IgD-negative memory B cell (primary cell): Measurements from ENCODE around the gene FBXW12. TPM values are rescaled to one million over a fixed set of nuclear protein-coding genes. Genes with fewer than 3 reads are reported as not detected.
A peak's percentile ranks its signal among the peaks of the same experiment; 100 is the strongest.

Experiments
- H3K27ac Mint-ChIP-seq, 3 donors: one replicate each; pipeline ENCODE4 v1.8.0; 2020 to 2022; ENCODE audit warnings: mild to moderate bottlenecking in 3 of 3, mixed read lengths in 3 of 3, moderate library complexity in 1 of 3
- H3K27me3 Mint-ChIP-seq: one replicate; pipeline ENCODE4 v1.8.0; 2021; ENCODE audit warnings: mixed read lengths
- H3K36me3 Mint-ChIP-seq: one replicate; pipeline ENCODE4 v1.8.0; 2020; ENCODE audit warnings: mild to moderate bottlenecking, mixed read lengths
- H3K4me1 Mint-ChIP-seq, 3 donors: one replicate each; pipeline ENCODE4 v1.8.0; 2020 to 2022; ENCODE audit warnings: mixed read lengths in 3 of 3, mild to moderate bottlenecking in 1 of 3
- H3K4me3 Mint-ChIP-seq, 4 donors: one replicate each; pipeline ENCODE4 v1.8.0; 2020 to 2022; ENCODE audit warnings: mild to moderate bottlenecking in 4 of 4, mixed read lengths in 4 of 4, moderate library complexity in 3 of 4
- H3K9me3 Mint-ChIP-seq, 3 donors: one replicate each; pipeline ENCODE4 v1.8.0; 2020 to 2021; ENCODE audit warnings: mixed read lengths in 3 of 3, mild to moderate bottlenecking in 1 of 3
- polyA plus RNA-seq: library from polyadenylated mRNA; unstranded; fragments of 300-500 nt; fragmentation: Illumina TruSeq; gene quantifications from one replicate; pipeline ENCODE4 v1.2.3, GENCODE V29; 2021

Gene FBXW12
- polyA plus RNA-seq, 1 donor from 2014 or later = not detected

- Mint-ChIP-seq H3K4me3 (peak within 1 kb of the TSS; percentile 49 to 91 (median 85)), H3K27me3 (peaks cover 12% of the 10 kb centered on the region), H3K27ac (peak within 1 kb of the TSS in 1 of 3 donors; percentile 74), H3K9me3 (no peaks in the 10 kb centered on the region), H3K36me3 (peaks cover 2% of the 10 kb centered on the region), H3K4me1 (peaks cover 2 to 3% (median 3%) of the 10 kb centered on the region in 3 donors)
Observed at GRCh38 chr3:48429960-48430707, 58.1 kb downstream of the FBXW12 start, which contains the start of gene PLXNB1. Gene PLXNB1, minus strand, starts transcription at chr3:48430086. Its CDS starts 5,475 bp downstream, at chr3:48424611.

- peak overlapping the region in 1 of 3 donors; percentile 62 for H3K27ac Mint-ChIP-seq
- H3K36me3 Mint-ChIP-seq = peaks cover 2% of the 10 kb centered on the region
- H3K9me3 Mint-ChIP-seq = no peaks in the 10 kb centered on the region
Observed at GRCh38 chr3:48430708-48431101, 58.7 kb downstream of the FBXW12 start.

GRCh38 chr3:48431224-48432029, 59.4 kb downstream of the FBXW12 start:
- Mint-ChIP-seq H3K4me3 (peak overlapping the region in 3 of 4 donors; percentile 49 to 79 (median 78)), H3K4me1 (peaks cover 0 to 3% (median 3%) of the 10 kb centered on the region in 3 donors), H3K27me3 (peaks cover 12% of the 10 kb centered on the region), H3K27ac (no peak overlapping the region), H3K36me3 (peaks cover 2% of the 10 kb centered on the region), H3K9me3 (no peaks in the 10 kb centered on the region)

More at GRCh38 chr3:48430708-48431101, 58.7 kb downstream of the FBXW12 start:
- H3K4me3 Mint-ChIP-seq = peak overlapping the region; percentile 49 to 91 (median 78)
- H3K27me3 Mint-ChIP-seq = peaks cover 12% of the 10 kb centered on the region
- peaks cover 2 to 3% (median 3%) of the 10 kb centered on the region in 3 donors for H3K4me1 Mint-ChIP-seq

- Mint-ChIP-seq H3K27ac (no peak overlapping the region), H3K9me3 (no peaks in the 10 kb centered on the region), H3K4me3 (peak overlapping the region in 1 of 4 donors; percentile 50), H3K4me1 (peaks cover 2 to 4% (median 2%) of the 10 kb centered on the region in 3 donors), H3K27me3 (peaks cover 12% of the 10 kb centered on the region), H3K36me3 (peaks cover 2% of the 10 kb centered on the region)
Observed at GRCh38 chr3:48432411-48433371, 60.7 kb downstream of the FBXW12 start.

- Mint-ChIP-seq H3K27ac (peak overlapping the region in 1 of 3 donors; percentile 43), H3K4me3 (peak overlapping the region in 1 of 4 donors; percentile 50), H3K36me3 (peaks cover 2% of the 10 kb centered on the region)
Observed at GRCh38 chr3:48433472-48434118, 61.6 kb downstream of the FBXW12 start.

GRCh38 chr3:48434591-48435222, 62.7 kb downstream of the FBXW12 start:
- Mint-ChIP-seq H3K36me3 (peaks cover 2% of the 10 kb centered on the region), H3K9me3 (no peaks in the 10 kb centered on the region), H3K4me3 (no peak overlapping the region), H3K27ac (no peak overlapping the region), H3K27me3 (peaks cover 8% of the 10 kb centered on the region), H3K4me1 (peaks cover 4 to 13% (median 10%) of the 10 kb centered on the region in 3 donors)

More at GRCh38 chr3:48433472-48434118, 61.6 kb downstream of the FBXW12 start:
- peaks cover 3 to 9% (median 8%) of the 10 kb centered on the region in 3 donors for H3K4me1 Mint-ChIP-seq
- no peaks in the 10 kb centered on the region for H3K9me3 Mint-ChIP-seq
- peaks cover 8% of the 10 kb centered on the region for H3K27me3 Mint-ChIP-seq

GRCh38 chr3:48435223-48435595, 63.2 kb downstream of the FBXW12 start:
- Mint-ChIP-seq H3K27ac (no peak overlapping the region), H3K9me3 (no peaks in the 10 kb centered on the region), H3K36me3 (peaks cover 4% of the 10 kb centered on the region), H3K4me3 (no peak overlapping the region), H3K4me1 (peaks cover 7 to 17% (median 15%) of the 10 kb centered on the region in 3 donors), H3K27me3 (peaks cover 6% of the 10 kb centered on the region)

- peaks cover 4% of the 10 kb centered on the region for H3K36me3 Mint-ChIP-seq
- no peak overlapping the region for H3K27ac Mint-ChIP-seq
- peaks cover 9 to 22% (median 16%) of the 10 kb centered on the region in 3 donors for H3K4me1 Mint-ChIP-seq
- no peak overlapping the region for H3K4me3 Mint-ChIP-seq
- H3K27me3 Mint-ChIP-seq = peaks cover under 1% of the 10 kb centered on the region
- no peaks in the 10 kb centered on the region for H3K9me3 Mint-ChIP-seq
Observed at GRCh38 chr3:48435774-48436476, 63.9 kb downstream of the FBXW12 start.

- Mint-ChIP-seq H3K4me1 (peaks cover 12 to 24% (median 18%) of the 10 kb centered on the region in 3 donors), H3K27me3 (no peaks in the 10 kb centered on the region), H3K9me3 (no peaks in the 10 kb centered on the region), H3K36me3 (peaks cover 4% of the 10 kb centered on the region), H3K4me3 (no peak overlapping the region), H3K27ac (no peak overlapping the region)
Observed at GRCh38 chr3:48436477-48436787, 64.4 kb downstream of the FBXW12 start.

GRCh38 chr3:48436855-48437254, 64.8 kb downstream of the FBXW12 start:
- Mint-ChIP-seq H3K27ac (no peak overlapping the region), H3K4me3 (no peak overlapping the region), H3K4me1 (peaks cover 15 to 27% (median 20%) of the 10 kb centered on the region in 3 donors), H3K9me3 (no peaks in the 10 kb centered on the region), H3K27me3 (no peaks in the 10 kb centered on the region), H3K36me3 (peaks cover 3% of the 10 kb centered on the region)

- Mint-ChIP-seq H3K4me1 (peaks cover 20 to 30% (median 20%) of the 10 kb centered on the region in 3 donors), H3K4me3 (no peak overlapping the region), H3K36me3 (peaks cover 2% of the 10 kb centered on the region), H3K27me3 (no peaks in the 10 kb centered on the region), H3K27ac (peak overlapping the region in 1 of 3 donors; percentile 40), H3K9me3 (no peaks in the 10 kb centered on the region)
Observed at GRCh38 chr3:48437812-48438211, 65.8 kb downstream of the FBXW12 start.

- Mint-ChIP-seq H3K4me1 (peaks cover 20 to 32% (median 20%) of the 10 kb centered on the region in 3 donors), H3K4me3 (peak within 1 kb of the TSS; percentile 92 to 100 (median 95))
Observed at GRCh38 chr3:48439820-48440589, 68.0 kb downstream of the FBXW12 start, which contains the start of the genes CCDC51 and TMA7. Gene CCDC51, minus strand, starts transcription at chr3:48440119. Its CDS starts 4,991 bp downstream, at chr3:48435128. Gene TMA7, plus strand, starts transcription at chr3:48440257. Its CDS starts 40 bp downstream, at chr3:48440297.

More at GRCh38 chr3:48439820-48440589, 68.0 kb downstream of the FBXW12 start, which contains the start of the genes CCDC51 and TMA7:
- H3K27me3 Mint-ChIP-seq = no peaks in the 10 kb centered on the region
- peak within 1 kb of the TSS; percentile 88 to 99 (median 97) for H3K27ac Mint-ChIP-seq
- H3K36me3 Mint-ChIP-seq = peaks cover 2% of the 10 kb centered on the region
- H3K9me3 Mint-ChIP-seq = no peaks in the 10 kb centered on the region
